NCI-H146 treated with DMSO at 0.1 percent for 48 hours (cell line): ENCODE data around the gene SMC3.
"Not testable (repeated sequence)": the region's sequence is repeated elsewhere in the genome, so short reads cannot be mapped to it uniquely, and the experiment has no call there.

ENCODE experiments used
- DNase-seq: peaks from one replicate; lab custom pipeline; 2025; ENCODE audit not compliant: unreplicated experiment; lab: John Stamatoyannopoulos, UW

The SMC3 gene

GRCh38 chr10:110574420-110574819 is 6.9 kb downstream of the SMC3 start:
- DNase-seq: no peak

DNA sequence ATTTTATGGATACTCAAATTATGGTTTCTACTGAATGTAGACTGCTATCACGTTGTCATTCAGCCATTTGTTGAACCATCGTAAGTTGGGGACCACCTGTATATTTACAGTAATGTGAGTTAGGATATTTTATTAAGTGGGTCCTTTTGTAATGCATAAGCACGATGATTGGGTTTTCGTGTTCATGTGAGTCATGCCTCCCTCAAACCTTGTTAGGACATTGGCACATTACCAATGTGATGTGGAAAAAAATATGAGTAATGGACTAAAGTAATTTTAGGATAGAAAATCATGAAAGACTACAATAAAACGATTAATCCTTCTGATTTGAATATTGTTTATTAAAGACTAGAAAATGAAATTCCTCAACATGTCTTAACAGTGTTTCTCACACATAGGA is 8.7 kb downstream of the SMC3 start:
- no peak for DNase-seq

- DNase-seq: no peak
Observed at GRCh38 chr10:110577056-110577455, 9.6 kb downstream of the SMC3 start.

GRCh38 chr10:110584006-110584405 is 16.5 kb downstream of the SMC3 start:
- DNase-seq: no peak

GRCh38 chr10:110591760-110592159 is 24.3 kb downstream of the SMC3 start:
- no peak for DNase-seq

DNA sequence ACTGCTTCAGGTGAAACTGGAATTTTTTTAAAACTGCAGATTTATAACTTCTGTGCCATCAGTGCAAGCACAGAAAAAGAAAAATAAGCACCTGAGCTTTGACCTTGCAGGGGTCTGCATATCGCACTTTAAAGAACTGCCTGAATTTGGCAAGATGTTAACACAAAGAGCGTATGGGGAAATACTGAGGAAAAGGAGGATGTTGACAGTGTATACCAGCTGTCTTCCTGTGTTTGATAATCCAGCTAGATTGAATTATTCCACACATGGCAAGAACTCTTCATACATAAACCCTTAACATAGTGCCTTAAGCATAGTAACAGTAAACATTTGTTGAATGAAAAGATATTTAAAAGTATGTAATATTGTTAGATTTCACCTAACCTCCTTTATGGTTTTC is 30.0 kb downstream of the SMC3 start:
- DNase-seq: no peak

DNA sequence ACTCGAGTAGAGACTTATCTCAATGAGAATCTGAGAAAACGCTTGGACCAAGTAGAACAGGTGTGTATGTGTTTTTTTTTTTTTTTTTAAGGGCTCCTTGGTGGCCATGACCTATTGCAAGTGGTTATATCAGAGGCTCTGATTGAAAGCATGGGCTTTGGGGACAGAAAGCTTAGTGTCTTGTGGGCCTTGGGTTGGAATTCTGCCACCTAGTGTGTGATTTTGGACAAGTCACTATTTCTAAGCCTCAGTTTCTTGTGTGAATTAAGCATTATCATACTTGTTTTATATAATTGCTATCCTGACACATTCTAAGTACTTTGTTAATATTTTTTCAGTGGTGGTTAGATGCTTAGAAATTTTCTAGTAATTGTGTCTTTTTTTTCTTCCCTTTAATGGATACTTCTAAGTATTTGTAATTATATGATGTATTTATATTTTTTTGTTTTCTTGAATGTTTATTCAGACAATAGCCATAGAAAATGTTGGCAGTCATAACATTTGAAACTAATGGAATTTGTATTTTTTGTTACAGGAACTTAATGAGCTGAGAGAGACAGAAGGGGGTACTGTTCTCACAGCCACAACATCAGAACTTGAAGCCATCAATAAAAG is 33.1 kb downstream of the SMC3 start:
- DNase-seq: no peak

GRCh38 chr10:110601581-110601980 is 34.1 kb downstream of the SMC3 start:
- DNase-seq: no peak

DNA sequence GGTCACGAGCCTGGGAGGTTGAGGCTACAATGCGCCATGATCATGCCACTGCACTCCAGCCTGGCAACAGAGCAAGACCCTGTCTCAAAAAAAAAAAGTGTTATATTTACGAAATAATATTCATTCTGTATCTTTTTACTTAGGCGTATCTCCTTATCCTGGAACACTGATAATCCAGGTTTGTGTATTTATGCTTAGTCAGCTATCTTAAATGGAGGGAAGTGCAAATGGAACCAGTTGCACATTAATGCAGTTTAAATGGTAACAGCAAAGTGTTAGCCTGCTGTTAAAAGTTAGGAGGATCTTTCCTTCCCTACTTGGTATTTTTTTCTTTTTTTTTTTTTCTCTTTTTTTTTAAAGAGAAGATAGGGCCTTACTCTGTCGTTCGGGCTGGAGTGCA is 40.6 kb downstream of the SMC3 start:
- DNase-seq: no peak

DNA sequence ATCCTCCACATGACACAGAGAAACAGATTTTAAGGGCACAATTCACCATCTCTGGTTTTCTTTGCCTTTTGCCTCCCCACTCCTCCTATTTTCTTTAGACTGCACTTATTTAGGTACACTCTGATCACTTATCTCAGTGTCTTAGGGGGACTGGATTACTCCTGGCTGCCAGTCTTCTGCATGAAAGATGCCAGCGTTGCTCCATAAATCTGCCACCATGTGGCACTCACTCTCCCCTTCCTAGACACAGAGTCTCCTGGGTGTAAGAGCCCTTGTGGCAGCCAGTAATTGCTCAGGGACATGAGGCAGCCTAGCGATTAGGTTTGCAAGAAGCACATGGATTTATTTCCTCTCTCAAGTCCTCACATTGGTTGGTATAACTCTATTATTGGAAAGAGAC is 42.1 kb downstream of the SMC3 start:
- no peak for DNase-seq

- DNase-seq: peak; percentile 57
Observed at GRCh38 chr10:110610308-110610774, 42.8 kb downstream of the SMC3 start.

- DNase-seq: not testable (repeated sequence)
Observed at GRCh38 chr10:110610781-110611180, 43.3 kb downstream of the SMC3 start.

- no peak for DNase-seq
Observed at GRCh38 chr10:110612087-110612486, 44.6 kb downstream of the SMC3 start.

DNA sequence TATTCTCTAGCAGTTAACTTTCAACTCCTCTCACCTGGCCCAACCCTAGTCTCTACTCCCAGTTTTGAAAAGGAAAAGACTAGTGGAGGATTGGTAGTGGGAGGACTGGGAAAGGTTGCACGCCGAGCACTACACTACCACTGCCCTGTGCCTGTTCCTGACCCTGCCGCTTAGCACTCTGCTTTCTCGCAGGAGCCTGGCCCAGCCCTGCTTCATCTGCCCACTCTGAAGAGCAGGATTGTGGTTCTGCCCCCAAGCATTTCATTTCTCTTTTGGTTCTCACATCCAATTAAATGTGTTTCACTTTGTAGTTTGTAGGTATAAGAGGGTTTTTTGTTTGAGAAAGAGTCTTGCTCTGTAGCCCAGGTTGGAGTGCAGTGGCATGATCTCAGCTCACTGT is 45.1 kb downstream of the SMC3 start:
- DNase-seq: no peak

GRCh38 chr10:110613341-110613995 is 46.0 kb downstream of the SMC3 start:
- no peak for DNase-seq

DNA sequence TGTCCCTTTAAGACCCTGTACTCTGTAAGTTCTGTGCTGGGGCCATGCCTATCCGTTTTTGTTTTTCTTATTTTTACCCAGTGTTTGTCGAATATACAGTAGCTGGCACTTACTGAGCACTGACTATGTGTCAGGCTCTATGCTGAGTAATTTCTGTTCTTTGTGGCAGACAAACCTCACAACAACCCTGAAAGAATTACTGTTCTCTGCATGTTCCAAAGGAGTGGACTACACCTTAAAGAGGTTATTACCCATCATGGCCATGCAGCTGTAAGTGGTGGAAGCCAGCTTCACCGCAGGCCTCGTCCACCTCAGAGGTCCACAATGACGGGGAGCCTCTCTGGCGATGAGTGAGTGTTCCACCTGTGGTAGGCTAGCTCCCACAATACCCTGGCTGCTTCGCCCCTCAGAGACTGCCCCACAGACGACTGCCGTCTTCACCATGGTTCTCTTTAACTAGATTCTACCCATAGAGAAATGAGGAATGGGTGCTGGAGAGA is 46.6 kb downstream of the SMC3 start:
- no peak for DNase-seq

DNA sequence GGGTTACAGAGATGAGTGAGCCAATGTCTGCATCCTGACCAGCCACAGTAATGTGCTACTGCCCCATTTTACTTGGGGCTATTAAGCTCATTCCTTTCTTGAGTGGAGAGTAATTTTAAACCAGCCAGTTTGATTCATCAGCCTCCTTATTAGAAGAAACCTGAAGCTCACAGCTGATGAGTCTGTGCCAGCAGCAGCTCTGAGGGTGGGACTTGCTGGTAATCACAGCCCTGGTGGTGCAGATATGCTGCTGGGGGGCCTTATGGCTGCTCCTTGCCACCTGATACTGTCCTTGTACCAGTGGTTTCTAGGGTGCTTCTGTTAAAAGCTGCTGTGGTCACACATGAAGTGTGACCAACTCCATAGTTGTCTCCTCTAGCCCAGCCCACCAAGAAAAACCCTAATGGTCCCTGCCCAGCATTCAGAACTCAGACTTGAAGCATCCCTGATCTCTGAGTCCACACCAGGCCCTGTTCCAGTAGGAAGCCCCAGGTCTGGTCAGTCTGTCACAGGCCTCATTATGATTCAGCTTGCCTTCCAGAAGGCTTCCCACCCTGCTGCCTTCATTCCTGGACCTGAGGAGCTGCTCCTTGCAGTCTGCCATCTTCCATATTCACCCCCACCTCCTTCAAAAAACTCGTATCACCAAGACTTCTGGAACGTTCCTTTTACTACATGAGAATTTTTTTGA is 47.7 kb downstream of the SMC3 start:
- DNase-seq: peak; percentile 14

- DNase-seq: no peak
Observed at GRCh38 chr10:110616493-110617033, 49.1 kb downstream of the SMC3 start.

DNA sequence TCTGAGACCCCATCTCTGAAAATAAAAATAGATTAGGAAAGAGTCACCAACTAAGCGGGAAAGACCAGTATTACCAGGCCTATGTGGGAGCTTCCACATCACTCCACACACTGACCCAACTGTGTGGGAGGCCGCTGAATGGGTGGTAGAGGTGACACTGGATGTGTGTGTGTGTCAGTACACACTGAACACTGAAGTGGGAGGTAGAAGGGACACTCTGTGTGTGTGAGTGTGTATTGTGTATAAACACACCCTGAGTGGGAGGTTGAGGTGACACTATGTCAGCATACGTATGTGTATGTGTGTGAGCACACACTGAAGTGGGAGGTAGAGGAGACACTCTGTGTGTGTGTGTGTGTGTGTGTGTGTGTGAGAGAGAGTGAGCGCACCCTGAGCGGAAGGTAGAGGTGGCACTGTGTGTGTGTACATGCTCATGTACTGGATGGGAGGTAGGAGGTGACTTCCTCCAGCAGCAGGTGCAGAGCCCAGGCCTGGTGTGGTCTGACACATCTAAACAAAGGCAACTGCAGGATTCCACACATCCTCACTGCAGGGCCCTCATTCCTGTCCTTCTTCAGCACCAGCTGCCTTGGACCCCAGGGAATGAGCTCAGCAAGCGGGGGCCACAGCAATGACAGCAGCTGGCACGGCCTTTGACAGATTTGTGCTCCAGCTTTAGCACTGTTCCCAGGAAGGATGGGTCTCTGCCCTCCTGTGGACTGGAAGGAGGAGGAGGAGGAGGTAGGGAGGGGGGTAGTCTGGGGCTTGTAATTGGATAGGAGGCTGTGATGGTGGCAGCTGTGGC is 50.1 kb downstream of the SMC3 start:
- peak; percentile 79 for DNase-seq

DNA sequence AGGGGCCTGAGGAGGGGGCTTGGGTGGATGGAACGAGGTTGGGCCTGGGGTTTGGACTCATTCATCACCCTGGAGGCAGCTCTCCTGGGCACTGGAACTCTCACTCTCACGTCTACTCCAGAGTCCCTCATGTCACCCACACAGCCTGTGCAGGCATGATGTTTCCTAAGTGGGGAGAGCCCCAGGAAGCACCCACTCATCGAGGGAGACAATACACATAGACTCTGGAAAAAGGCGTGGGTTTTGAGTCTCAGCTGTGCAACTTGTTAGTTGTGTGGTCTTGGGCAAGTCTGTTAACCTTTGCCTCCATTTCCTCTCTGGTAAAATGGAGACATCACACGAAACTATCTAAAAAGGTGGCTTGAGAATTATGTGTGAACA is 50.7 kb downstream of the SMC3 start:
- no peak for DNase-seq
